HG02759 (cell line): ENCODE measurements around the gene NXF1.
"Not testable (repeated sequence)": the region's sequence is repeated elsewhere in the genome, so short reads cannot be mapped to it uniquely, and the experiment has no call there.

Source experiments
- ATAC-seq: cut with Tn5 transposase; IDR thresholded peaks from one replicate; pipeline ENCODE4 v1.9.1; 2021; ENCODE audit warnings: mild to moderate bottlenecking, moderate library complexity; ENCODE audit not compliant: unreplicated experiment

Gene NXF1

DNA sequence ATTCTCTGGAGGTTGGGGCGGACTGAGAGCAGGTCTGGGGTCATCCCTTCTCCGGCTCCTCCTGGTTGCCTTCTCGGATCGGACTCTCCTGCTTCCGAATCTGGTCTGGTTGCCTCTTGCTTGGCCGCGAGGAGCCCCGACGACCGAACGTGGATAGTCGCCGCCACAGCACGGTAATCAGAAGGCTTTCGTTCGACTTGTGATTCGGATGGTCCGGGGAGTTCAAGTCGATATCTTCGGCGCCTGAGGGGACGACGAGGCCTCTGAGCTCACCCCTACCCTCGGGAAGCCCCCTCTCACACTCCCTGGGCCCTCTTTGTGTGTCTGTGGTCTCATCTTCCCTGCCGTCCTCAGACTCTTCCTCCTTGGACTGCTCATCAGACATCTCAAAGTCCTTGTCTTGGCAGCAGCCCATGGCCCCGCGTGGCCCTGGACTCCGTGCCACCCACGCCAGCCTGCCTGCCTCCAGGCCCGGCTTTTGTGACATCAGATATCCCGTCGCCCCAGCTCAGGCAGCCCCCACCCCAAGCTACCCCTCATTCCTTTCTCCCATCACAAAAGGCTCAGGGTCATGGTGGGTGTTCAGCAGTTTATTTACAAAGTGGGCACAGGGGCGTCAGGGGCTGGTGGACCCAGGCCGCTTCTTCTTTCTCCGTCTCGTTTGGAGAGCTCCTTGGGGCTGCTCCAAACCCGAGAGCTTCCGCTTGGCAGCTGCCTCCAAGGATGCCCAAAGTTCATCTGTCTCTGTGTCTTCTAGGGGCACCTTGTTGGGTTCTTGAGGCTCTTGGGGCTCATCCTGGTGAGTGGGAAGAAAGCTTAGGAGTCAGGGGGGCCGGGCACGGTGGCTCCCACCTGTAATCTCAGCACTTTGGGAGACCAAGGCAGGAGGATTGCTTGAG is 27.3 kb upstream of the NXF1 start, which contains the start of gene TEX54:
TEX54 (minus strand) TSS at position 506 of the 899 bp plus-strand sequence.
- ATAC-seq = peak; percentile 5

DNA sequence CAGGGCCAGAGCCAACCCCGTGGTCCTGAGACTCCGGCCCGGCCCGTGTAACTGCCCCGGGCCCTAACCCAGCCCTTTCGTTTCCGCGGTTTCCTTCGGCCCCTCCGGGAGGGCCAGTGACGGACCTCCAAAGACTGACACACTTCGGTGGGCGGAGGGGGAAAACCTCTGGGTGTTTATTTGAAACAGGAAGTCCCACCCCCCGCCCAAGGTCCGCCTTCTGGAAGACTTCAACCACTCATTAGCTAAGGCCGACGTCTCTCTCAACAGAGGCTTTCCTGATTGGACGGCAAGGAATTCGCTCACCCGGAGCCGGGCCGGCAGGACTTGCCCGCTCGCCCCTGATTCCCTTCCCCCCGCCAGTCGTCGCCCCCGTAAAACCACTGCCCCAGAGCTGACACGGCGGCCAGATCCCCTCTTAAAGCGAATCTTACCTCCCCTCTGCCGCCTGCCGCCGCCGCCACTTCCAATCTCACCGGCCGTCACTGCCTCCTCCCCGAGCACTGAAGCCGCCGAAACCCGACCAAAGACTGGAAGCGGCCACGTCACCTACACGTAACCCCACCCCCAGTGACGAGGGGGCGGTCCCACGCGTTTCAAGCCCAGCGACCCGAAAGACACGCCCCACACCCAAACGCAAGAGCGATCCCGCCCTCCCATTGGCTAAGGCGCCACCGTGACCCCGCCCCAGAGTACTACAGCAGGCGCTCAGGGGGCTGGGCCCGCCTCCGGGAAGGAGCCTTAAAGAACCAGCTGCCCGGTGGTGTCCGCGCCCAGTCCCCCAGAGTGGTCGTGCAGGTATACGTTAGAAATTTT is 26.5 kb upstream of the NXF1 start, which contains the start of gene STX5:
STX5 (minus strand) TSS at position 532 of the 816 bp plus-strand sequence. CDS start 808 bp downstream, outside the sequence.
- ATAC-seq = peak; percentile 87

DNA sequence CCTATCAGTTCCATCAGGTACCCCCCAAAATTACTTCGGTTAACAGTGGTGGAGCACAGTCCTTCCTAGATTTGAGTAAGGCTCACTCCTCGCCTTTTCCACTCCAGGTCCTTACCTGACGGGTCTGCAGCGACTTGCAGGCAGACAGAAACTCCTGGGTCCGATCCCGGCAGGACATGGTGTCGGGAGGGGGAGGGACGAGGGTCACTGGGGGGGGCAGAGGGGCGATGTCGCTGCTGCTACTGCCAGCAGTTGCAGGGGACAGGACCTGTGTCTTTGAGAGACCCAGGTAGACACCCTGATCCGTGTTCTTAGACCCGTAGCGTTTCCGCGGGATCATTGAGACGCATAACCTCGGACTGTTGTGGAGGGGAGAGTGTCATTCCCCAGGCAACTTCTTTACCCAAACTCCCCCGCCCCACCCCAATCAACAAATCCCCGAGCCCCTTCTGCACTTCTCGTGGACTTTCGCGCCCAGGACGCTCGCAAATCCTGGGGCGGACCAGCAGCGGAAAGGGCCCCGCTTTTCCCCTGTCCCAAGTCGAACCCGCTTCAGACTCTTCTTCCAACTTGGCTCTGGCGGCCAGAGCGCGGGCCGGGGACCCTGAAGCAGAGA is 25.8 kb upstream of the NXF1 start:
- ATAC-seq = peak; percentile 15

DNA sequence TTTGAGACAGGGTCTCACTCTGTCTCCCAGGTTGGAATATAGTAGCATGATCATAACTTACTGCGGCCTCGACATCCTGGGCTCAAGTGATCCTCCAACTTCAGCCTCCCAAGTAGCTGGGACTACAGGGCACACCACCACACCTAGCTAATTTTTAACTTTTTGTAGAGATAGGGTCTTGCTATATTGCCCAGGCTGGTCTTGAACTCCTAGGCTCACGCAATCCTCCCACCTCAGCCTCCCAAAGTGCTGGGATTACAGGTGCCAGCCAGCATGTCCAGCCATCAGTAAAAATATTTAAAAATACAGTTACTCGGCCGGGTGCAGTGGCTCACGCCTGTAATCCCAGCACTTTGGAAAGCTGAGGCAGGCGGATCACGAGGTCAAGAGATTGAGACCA is 22.9 kb upstream of the NXF1 start:
- ATAC-seq = not testable (repeated sequence)

DNA sequence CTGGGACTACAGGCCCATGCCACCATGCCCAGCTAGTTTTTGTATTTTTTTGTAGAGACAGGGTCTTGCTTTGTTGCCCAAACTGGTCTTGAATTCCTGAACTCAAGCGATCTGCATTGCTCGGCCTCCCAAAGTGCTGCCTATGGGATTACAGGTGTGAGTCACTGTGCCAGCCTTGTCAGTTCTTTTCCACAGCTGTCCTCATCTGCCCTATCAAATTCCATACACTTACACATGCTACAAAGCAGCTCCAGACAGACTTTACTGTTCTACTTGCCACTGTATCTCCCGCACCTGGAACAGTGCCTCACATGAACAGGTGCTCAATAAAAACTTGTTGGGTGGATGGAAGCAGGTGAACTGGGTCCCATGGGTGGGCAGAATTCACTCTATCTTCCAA is 18.4 kb upstream of the NXF1 start:
- no peak for ATAC-seq

DNA sequence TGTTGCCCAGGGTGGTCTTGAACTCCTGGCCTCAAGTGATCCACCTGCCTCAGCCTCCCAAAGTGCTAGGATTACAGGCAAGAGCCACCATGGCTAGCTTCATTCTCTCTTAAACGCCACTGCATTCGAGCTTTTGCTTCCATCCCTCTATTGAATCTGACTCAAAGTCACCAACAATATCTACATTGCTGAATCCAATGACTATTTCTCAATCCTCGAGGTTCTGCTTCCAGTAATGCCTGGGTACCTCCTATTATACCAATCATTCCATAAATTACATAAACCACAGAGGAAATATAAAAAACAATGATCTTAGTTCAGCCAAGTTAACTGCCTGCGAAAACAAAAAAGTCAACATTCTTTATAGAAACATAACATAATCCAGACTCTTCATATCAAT is 11.9 kb upstream of the NXF1 start:
- no peak for ATAC-seq

DNA sequence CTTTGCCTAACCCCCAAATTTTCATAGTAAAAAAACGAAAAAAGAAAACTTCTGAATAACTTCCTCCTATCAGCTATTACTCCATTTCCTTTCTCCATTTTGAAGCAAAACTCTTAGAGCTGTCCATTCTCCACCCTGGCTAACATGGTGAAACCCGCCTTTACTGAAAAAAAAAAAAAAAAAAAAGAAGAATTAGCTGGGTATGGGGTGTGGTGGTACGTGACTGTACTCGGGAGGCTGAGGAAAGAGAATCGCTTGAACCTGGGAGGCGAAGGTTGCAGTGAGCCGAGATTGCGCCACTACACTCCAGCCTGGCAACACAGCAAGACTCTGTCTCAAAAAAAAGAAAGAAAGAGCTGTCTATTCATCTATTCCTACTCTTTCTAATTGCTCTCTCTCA is 11.3 kb upstream of the NXF1 start:
- ATAC-seq = no peak

DNA sequence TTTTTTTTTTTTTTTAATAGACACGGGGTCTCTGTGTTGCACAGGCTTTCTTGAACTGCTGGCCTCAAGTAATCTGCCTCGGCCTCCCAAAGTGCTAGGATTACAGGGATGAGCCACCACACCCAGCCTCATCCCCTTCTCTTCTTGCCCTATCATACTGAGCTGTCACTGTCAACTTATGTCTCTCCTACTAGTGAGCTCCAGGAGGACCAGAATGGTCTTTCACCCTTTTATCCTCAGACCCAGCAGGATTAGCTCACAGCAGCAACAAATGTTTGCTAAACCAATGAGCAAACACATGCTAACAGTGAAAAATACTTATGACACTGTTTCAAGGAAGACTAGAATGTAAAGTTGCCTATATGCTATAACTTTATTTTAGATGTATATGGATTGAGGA is 6.4 kb upstream of the NXF1 start:
- ATAC-seq = no peak

DNA sequence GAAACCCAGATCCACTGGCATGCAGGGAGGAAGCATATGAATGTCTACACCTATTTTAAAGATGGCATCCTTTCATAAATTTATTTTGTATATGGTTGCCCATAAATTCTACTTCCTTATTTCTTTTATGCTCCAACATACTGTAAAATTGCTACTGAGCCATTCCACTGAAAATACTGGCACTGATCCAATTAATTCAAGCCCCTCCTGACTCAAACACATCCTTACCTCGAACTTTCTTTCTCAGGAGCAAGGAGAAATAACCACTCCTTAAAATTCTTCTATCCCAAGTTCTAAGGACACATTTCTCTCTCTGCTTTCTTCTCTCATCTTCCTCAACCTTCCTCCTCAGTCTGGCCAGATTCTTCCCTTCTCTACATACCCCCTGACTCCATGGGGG is 5.5 kb upstream of the NXF1 start:
- no peak for ATAC-seq

DNA sequence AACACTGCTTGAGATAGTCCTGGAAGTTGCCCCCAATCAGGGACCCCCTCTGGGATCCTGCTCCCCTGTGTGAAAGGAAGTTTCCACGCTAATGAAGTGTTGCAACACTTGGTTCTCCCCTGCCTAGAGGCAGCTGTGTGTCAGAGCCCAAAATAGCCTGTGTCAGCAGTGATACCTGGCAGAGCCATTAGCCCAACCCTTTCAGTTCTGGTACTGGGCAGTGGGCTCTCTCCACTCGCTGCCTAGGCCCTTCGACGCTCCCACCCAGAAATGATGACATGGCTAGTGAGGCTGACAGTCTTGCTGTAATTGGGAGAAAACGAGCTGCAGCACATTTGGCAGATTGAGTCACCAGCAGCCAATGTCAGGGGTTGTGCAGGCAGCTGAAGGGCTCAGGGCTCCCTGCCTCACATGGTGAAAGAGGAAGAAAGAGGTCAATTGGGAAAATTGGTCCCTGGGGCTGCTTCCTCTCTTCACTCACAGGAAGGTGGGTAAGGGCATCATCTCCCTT is 1.4 kb upstream of the NXF1 start:
- no peak for ATAC-seq

DNA sequence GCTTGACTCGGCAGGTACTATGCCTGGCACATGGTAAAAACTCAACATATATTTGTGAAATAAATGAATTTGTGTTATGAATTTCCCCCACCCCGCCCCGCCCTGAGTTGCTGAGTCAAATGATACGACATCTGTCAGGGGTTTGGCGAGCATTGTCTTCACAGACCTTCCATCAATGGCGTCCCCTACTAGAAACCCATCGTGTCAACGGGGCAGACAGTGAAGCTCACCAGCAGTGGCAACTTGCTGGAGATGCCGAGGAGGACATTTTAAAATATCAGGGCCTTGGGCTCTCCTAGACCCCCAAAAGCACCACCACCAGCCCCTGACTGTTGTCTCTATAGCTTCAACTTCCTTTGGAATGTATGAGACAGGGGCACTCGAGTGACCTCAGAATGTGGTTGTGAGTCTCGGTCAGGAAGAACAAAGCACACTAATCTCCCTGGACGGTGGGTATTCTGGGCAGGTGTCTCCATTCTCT is 761 bp upstream of the NXF1 start:
- ATAC-seq = no peak

DNA sequence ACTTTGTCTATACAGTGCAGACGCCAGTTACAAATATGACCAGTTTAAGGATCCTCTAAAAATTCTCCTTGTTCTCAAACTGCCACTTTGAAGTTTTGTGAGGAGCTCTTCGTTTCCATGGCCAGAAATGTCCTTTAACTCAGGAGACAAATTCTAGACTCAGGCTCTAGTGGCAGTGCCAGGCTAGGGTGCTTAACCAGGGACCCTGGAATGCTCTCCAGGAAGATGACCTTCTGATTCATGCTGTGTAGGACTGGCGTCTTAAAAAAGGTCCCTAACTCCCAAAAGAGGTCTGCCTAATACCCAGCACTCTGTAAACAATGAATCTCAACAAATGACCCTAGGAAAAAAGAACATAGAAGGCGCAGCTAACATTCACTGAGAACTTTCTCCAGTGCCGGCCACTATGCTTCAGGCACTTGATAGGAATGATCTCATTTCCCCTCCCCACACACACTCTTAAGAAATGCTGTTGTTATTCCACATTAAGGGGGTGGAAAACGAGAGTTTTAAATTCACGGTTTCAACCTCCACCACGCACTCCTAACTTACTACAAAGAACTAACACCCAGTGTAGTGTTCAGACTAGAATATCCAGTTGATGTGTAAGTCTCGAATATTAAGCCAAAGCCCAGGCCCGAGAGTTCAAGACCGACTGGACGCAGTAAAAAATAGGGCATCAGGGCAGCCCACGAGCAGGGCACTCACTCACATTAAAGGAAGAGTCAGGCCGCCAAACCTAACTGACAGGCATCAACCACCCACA is 747 bp downstream of the NXF1 start:
- no peak for ATAC-seq

DNA sequence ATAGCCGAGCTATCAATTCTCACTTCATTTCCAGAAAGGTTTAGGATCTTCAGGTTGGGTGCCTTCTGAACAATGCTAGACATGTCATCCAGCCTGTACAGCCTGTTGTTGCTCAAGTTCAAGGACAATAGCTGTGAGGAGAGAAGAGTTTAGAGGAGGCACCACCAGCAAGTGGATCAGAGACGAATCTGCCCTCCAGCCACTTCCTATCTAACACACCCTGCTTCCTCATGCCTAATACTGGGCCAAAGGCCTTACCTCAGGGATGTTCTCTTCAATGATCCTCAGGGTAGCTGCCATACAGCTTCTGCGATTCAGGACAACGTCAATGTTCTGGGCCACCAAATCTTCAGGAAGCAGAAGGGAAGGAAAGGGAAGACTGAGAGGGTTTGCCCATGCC is 4.2 kb downstream of the NXF1 start:
- no peak for ATAC-seq

DNA sequence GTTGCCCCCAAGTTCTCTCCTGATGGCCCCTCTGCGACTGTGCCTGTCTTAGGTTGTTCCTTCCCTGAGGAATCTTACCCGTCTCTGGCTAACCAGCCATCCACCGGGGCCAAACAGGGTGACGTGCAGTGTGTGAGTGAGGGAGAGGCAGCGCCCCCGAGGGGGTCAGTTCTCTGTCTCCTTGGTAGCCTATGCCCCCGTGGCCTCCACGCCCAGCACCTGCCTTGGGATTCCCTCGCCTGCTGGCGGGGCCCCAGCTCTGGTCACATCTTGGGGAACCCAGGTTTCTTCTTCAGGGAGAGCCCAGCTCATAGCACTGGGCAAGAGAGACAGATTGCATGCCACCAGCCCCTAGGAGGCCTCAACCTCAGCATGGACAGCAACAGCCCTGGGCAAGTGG is 5.8 kb downstream of the NXF1 start:
- no peak for ATAC-seq

DNA sequence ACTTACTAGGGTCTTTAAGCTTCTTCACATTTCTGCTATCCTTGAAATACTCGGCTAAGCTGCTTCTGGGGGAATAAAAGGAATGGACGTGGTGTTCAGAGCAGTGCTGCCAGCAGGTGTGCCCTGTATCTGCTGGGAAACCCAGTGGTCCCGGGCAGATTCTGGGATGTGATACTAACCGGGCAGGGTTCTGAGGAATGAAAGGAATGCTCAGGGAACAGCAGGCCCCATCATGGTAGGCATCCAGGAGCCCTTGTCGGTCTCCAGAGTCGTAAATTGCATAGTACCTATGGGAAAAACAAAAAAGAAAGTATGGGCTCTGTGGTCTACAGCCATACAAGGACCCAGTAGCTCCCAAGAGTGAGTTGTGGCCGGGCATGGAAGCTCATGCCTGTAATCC is 9.0 kb downstream of the NXF1 start:
- ATAC-seq = no peak

DNA sequence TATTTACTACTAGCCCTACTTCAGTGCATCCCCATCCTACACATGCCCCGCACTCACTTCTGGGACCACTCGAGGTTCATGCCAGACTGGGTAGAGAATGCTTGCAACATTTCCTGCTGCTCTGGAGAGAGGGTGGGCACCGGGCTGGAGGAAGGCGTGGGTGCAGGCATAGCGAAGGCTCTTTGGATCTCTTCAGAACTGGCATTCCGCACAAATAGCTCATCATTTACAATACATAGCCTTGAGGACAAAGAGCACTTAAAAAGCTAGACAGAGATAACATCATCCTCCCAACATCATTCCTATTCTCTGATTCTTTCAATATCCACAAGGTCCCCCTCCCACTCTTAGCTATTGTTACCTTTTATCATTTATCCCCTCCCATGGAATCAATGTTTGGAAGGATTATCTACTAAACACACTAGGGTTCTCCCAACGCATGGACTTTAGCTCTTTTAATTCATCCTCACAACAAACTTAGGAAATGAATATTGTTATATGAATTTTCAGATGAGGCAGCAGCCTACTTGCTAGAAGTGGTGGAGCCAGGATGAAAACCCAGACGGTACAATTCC is 11.0 kb downstream of the NXF1 start:
- ATAC-seq = no peak

DNA sequence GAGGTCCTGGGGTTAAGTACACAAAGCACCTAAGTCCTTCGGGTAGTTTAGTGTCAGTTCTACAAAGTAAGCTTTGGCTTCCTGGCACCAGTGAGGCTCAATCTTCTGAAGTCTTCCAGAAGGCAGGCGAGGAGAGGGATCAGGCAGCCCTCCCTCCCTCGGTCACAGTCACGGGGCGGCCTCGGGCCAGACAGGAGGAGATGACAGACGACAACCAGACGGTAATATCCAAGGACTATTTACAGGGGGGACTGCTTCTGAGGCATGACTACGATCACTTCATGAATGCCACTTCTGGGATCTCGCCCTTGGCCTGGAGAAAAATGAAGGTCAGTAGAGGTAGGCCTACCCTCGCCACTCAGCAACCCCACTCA is 13.1 kb downstream of the NXF1 start:
- no peak for ATAC-seq

DNA sequence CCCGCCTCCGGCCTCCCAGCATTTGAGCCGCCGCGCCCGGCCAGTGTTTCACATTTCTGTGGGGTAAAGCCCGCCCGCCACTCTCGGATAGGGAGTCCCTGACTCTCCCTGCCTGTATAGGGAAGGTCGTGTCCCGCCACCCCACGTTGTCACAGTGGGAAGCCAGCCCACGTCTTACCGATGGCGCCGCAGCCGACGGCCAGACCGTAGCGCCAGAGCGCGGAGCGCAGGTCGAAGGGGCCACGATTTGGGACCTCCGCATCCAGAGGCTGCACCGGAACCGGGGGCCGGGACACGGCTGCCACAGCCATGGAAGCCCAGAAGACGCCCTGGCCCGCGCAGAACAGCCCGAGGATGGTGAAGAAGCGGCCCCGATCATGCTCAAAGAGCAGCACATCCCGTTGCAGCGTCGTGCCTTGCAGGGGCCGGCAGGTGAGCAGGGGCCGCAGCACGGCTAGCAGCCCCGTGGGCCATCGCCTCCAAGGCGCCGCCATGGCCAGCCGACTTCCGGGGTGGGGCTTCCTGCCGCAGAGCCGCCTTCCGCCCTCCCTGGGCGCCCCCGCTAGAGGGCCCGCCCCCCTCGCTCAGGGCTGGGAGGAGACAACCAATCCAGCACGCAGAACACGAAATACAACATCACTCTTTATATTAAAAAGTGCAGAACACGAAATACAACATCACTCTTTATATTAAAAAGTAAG is 13.6 kb downstream of the NXF1 start, which contains the start of gene TMEM223:
TMEM223 (minus strand) TSS at position 506 of the 701 bp plus-strand sequence; CDS start at position 494, 12 bp downstream.
- peak; percentile 76 for ATAC-seq

DNA sequence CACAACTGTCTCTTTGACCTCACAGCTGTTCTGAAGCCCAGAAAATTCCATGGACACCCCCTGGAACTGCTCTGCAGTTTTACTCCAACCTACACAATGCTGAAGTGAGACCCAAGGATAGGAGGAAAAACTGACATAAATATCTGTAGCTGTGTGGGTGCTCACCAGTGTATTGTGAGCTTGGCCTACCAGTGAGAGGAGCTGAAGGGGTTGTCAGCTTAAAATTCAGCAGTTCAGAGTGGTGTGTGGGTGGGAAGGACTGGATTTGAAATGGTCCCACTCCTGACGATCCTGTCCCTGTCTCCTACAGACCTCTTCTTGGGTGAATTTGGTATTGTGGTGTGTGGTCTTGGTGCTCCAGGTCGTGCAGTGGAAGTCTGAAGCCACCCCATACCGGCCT is 15.7 kb downstream of the NXF1 start:
- no peak for ATAC-seq
